GM12874 (cell line): ENCODE data around the gene COL24A1.

Experiments
- TF ChIP-seq, protein P1 (sequence below): IDR thresholded peaks from 2 replicates; pipeline ENCODE4 v1.5.1; 2011; ENCODE audit warnings: low read depth, mild to moderate bottlenecking, control low read depth, low read length, moderate library complexity; ENCODE audit not compliant: insufficient read depth

Gene COL24A1

DNA sequence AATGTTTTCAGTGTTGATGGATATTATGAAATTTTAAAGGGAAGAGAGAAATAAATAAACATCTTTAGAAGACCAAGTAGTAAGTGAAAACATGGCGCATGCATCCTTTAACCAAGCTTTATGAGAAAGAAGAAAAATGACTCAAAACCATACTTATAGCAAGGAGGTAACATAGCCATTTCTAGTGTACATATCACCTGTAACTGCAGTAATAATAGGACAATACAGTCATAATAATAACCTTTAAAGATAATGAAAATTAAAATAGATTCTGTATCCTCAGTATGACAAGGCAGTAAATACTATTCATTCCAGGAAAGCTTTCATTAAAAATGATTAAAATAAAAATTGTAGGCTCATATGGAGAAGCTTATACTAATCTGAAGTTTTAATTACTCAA, 141.2 kb downstream of the COL24A1 start:
- TF ChIP-seq, protein P1, sequence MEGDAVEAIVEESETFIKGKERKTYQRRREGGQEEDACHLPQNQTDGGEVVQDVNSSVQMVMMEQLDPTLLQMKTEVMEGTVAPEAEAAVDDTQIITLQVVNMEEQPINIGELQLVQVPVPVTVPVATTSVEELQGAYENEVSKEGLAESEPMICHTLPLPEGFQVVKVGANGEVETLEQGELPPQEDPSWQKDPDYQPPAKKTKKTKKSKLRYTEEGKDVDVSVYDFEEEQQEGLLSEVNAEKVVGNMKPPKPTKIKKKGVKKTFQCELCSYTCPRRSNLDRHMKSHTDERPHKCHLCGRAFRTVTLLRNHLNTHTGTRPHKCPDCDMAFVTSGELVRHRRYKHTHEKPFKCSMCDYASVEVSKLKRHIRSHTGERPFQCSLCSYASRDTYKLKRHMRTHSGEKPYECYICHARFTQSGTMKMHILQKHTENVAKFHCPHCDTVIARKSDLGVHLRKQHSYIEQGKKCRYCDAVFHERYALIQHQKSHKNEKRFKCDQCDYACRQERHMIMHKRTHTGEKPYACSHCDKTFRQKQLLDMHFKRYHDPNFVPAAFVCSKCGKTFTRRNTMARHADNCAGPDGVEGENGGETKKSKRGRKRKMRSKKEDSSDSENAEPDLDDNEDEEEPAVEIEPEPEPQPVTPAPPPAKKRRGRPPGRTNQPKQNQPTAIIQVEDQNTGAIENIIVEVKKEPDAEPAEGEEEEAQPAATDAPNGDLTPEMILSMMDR: no peak

DNA sequence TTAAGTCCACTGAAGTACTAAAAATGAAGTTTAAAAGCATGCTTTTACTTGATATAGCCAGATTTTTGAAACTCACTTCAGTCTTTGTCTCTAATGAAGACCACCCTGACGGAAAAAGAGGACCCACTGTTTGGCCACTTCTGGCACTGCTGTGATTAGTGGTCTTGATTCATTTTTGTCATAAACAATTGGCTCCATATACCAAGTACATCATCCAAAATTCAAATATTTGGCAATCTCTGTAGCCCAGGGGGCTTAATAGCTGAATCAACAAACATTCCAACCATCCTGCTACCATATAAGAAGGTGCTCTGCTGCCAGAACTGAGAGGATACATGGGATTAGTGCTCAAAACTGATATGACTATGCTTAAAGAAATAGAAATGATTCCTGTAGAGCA, 156.0 kb downstream of the COL24A1 start:
- TF ChIP-seq, protein P1: no peak

DNA sequence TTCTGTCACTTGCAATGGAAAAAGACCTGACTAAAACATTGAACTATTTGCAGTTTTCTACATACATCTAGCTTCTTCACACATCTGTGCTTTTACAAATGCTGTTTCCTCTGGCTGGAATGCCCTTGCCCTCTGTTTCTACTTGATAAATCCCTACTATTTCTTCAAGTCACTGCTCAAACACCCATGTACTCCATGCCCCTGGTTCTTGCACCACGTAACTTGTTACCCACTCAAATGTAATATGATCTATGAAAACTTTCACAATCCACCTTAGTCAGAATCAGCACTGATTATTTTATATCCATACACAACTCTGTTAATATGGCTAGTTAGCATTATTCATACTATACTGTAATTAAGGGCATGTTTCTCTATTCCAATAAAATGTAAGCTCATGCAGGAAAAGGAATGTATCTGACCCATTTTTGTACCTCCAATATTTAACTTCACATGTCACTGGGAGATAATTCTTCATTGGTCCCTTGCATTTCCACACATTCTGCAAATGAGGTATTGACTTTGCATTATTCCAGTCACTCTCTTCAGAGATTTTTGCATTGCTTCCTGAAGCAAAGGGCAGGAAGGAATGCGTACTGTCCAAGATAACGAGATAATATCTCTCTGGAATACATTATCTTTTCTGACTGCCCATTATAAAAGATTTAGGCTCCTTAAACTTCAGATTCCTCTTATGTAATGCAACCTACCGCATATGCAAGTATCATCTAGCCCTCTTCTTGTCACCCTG, 158.3 kb downstream of the COL24A1 start:
- TF ChIP-seq, protein P1: no peak

DNA sequence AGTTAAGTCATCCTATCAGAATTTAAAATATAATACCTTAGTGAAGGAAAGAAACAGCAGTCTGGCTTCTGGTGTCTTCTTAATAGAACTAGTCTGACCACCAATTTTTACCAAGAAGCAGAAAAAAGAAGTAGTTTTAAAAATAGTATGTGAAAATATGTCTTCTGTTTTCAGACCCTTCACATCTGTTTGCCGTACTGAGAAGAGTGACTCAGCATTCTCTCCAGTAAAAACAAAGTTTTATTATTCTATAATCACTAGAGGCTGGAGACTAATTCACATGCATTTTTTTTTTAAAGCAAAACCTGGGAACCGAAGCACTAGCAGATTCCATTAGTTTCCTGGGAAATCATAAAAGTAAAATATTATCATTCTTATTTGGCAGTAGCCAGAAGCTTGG, 163.8 kb downstream of the COL24A1 start:
- TF ChIP-seq, protein P1: no peak

DNA sequence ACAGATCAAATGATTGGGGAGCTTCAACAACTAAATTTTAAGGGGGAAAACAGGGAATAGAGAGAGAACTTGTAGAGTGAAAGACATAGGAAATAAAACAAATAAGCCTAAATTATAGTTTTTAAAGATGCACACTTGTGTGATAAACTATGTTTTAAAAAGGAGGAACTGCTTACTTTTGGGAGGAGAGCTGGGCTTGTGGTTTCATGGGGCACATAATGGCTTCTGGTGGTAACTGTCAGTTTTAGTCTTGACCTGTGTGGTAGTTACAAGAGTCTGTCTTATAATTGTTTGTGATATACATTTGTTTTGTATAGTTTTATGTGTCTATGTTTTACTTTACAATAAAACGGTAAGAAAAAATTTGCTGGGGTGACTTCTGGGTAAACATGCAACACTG, 165.3 kb downstream of the COL24A1 start:
- TF ChIP-seq, protein P1: no peak

DNA sequence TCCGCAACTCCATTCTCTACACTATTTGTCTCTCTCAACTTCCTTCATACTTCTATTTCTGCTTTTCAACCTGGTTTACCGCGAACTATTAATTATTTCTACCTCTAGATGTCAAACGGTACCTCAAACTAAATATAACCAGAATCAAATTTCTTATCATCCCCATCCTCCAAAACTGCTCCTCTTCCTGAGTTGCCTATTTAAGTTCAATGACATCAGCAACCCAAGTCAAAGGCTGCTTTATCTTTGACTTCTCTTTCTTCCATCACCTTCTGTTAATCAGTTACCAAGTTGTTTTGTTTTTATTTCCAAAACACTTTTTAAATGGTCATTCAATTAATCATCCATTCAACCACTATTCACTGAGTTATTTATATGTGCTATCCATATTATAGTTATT, 171.9 kb downstream of the COL24A1 start:
- TF ChIP-seq, protein P1: no peak

DNA sequence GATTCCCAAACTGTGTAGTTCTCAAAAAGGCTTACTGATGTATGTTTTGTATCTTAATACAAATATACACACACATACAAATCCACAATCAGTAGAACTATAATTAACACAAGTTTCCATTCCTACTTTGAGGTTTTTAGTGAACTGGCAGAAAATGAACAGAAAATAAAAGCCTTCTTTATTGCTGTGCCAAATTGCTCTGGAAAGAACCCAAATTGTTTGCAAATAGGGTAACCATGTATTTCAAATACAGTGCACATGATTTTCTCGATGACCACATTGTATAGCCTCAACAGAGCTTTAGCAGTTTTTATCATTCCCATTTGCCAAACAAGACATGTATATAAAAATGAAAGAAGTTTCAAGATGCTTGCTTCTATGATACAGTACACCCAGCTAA, 173.3 kb downstream of the COL24A1 start:
- TF ChIP-seq, protein P1: no peak
